C4-2B (cell line): ENCODE data around the gene EREG.

ENCODE experiments used
- H3K27ac ChIP-seq: fragments of 450-650 bp; 2 replicates; pipeline ENCODE4 v1.5.1; 2017
- CTCF ChIP-seq: fragments of 450-650 bp; conservative IDR thresholded peaks from 2 replicates; pipeline ENCODE4 v1.5.1; 2017; ENCODE audit warnings: mild to moderate bottlenecking
- ZFX ChIP-seq: fragments of 450-650 bp; IDR thresholded peaks from 2 replicates; pipeline ENCODE4 v1.6.1; 2017

Gene EREG

GRCh38 chr4:74322301-74322700, 42.6 kb upstream of the EREG start:
- no peak for TF ChIP-seq CTCF
- no peak for TF ChIP-seq ZFX
- H3K27ac ChIP-seq = no peak overlapping the region

DNA sequence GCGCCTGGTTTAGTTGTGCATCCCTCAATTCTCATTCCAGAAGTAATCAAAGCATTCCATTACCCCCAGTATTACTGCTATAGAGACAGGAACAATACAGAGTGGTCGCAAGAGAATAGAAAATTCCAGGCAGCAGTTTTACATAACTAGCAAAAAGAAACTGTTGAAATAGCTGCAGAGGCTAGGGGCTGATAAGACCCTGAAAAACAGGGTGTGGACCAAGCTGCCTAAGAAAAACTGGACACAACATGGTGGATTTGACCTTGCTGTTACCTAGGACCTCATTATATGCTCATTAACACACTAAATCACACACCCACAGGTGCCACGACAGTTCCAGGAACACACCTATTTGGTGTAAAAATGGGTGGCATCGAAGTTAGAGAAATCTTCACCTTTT, 41.3 kb upstream of the EREG start:
- TF ChIP-seq CTCF = no peak
- no peak for TF ChIP-seq ZFX
- H3K27ac ChIP-seq = no peak overlapping the region

- H3K27ac ChIP-seq = no peak overlapping the region
These were observed 40.7 kb upstream of the EREG start for GRCh38 chr4:74324262-74324661.

DNA sequence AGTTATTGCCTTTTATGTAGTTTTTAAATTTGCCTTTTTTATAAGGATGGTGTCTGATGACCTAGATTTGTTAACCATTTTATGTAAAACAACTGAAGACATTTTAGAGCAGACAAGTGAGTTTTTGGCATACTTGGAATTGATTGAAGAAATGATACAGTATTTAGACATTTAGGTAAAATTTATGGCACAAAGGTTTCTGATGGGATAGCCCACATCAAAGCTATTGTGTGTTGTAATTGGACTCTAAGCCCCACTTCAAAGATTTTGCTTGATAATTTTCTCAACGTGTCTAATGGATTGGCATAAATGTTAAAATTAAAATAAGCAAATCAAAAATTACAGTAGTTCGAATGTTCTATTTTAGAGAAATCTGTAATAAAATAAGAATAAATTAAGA, 39.1 kb upstream of the EREG start:
- no peak overlapping the region for H3K27ac ChIP-seq
- TF ChIP-seq CTCF (no peak), ZFX (no peak)

More at GRCh38 chr4:74324262-74324661, 40.7 kb upstream of the EREG start:
- TF ChIP-seq CTCF (no peak), ZFX (no peak)

GRCh38 chr4:74327762-74328161, 37.2 kb upstream of the EREG start:
- TF ChIP-seq CTCF = no peak
- TF ChIP-seq ZFX = no peak
- H3K27ac ChIP-seq = no peak overlapping the region

DNA sequence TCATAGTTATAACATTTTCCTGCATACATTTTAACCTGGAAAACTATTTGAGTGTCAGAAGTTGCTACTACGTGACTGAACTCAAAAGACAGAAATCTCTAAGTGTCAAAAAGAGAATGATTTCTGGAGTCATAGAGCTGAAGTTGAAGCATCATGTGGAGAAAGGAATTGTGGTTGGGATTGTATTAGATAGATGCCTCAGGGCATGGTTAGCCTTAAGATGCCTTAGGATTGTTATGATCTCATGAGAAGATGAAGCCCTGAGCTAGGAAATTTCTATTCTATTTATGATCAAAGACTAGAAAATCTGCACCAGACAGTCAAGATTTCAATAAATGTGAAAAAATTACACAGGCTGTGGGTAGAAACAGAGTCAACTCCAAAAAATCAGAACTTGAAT, 36.4 kb upstream of the EREG start:
- no peak overlapping the region for H3K27ac ChIP-seq
- no peak for TF ChIP-seq ZFX
- no peak for TF ChIP-seq CTCF

GRCh38 chr4:74329307-74329706, 35.6 kb upstream of the EREG start:
- TF ChIP-seq CTCF = no peak
- no peak for TF ChIP-seq ZFX
- H3K27ac ChIP-seq = no peak overlapping the region
